ENCODE measurements around the gene OGFOD1.
A peak's percentile ranks its signal among the peaks of the same experiment; 100 is the strongest.

OGFOD1 gene
- long read RNA-seq, donor 1, full-length matches to known transcripts = 7 of 80 reads
- long read RNA-seq, donor 1, partial matches to known transcripts = 73 of 80 reads
- long read RNA-seq, donor 1, other reads (novel, unspliced or antisense) = 0 of 80 reads
- long read RNA-seq, donor 2, full-length matches to known transcripts = 2 of 17 reads
- long read RNA-seq, donor 2, partial matches to known transcripts = 15 of 17 reads
- long read RNA-seq, donor 2, other reads (novel, unspliced or antisense) = 0 of 17 reads
- long read RNA-seq, donor 3, full-length matches to known transcripts = 2 of 23 reads
- long read RNA-seq, donor 3, partial matches to known transcripts = 21 of 23 reads
- long read RNA-seq, donor 3, other reads (novel, unspliced or antisense) = 0 of 23 reads
- long read RNA-seq, donor 4, full-length matches to known transcripts = 3 of 89 reads
- long read RNA-seq, donor 4, partial matches to known transcripts = 80 of 89 reads
- long read RNA-seq, donor 4, other reads (novel, unspliced or antisense) = 6 of 89 reads
- long read RNA-seq, donor 5, full-length matches to known transcripts = 7 of 13 reads
- long read RNA-seq, donor 5, partial matches to known transcripts = 6 of 13 reads
- long read RNA-seq, donor 5, other reads (novel, unspliced or antisense) = 0 of 13 reads
- long read RNA-seq, donor 6, full-length matches to known transcripts = 5 of 28 reads
- long read RNA-seq, donor 6, partial matches to known transcripts = 23 of 28 reads
- long read RNA-seq, donor 6, other reads (novel, unspliced or antisense) = 0 of 28 reads
- long read RNA-seq, donor 7 = 0 reads
- long read RNA-seq, donor 8, full-length matches to known transcripts = 8 of 62 reads
- long read RNA-seq, donor 8, partial matches to known transcripts = 54 of 62 reads
- long read RNA-seq, donor 8, other reads (novel, unspliced or antisense) = 0 of 62 reads

GRCh38 chr16:56450986-56451752 lies at the start of gene OGFOD1, which contains the start of gene NUDT21:
Gene OGFOD1 (plus strand): TSS chr16:56451554. CDS start chr16:56451613, 59 bp downstream.
Gene NUDT21 (minus strand): TSS chr16:56451332. CDS start chr16:56451202, 130 bp downstream.
- peak; percentile 90 for DNase-seq

GRCh38 chr16:56405977-56406672 lies 45.2 kb upstream of the OGFOD1 start:
- DNase-seq = no peak

GRCh38 chr16:56408379-56409098 lies 42.8 kb upstream of the OGFOD1 start:
- no peak for DNase-seq

GRCh38 chr16:56409195-56409594 lies 42.2 kb upstream of the OGFOD1 start:
- no peak for DNase-seq

- DNase-seq = no peak
These were observed 40.2 kb upstream of the OGFOD1 start for GRCh38 chr16:56411123-56411522.

GRCh38 chr16:56411624-56412023 lies 39.7 kb upstream of the OGFOD1 start:
- DNase-seq = no peak

- no peak for DNase-seq
These were observed 38.0 kb upstream of the OGFOD1 start for GRCh38 chr16:56413381-56413780.

- no peak for DNase-seq
These were observed 37.0 kb upstream of the OGFOD1 start for GRCh38 chr16:56414366-56414765.

- no peak for DNase-seq
These were observed 35.5 kb upstream of the OGFOD1 start for GRCh38 chr16:56415875-56416274.

- DNase-seq = no peak
These were observed 34.2 kb upstream of the OGFOD1 start for GRCh38 chr16:56417138-56417537.

- no peak for DNase-seq
These were observed 31.4 kb upstream of the OGFOD1 start for GRCh38 chr16:56419740-56420548.

- no peak for DNase-seq
These were observed 30.7 kb upstream of the OGFOD1 start for GRCh38 chr16:56420613-56421012.

GRCh38 chr16:56421313-56421712 lies 30.0 kb upstream of the OGFOD1 start:
- DNase-seq = no peak

- no peak for DNase-seq
These were observed 29.2 kb upstream of the OGFOD1 start for GRCh38 chr16:56421976-56422669.

- no peak for DNase-seq
These were observed 28.4 kb upstream of the OGFOD1 start for GRCh38 chr16:56422896-56423441.

- DNase-seq = peak; percentile 28
These were observed 27.6 kb upstream of the OGFOD1 start for GRCh38 chr16:56423584-56424403.

GRCh38 chr16:56424404-56424764 lies 27.0 kb upstream of the OGFOD1 start:
- peak; percentile 47 for DNase-seq

GRCh38 chr16:56424791-56425438 lies 26.4 kb upstream of the OGFOD1 start:
- peak; percentile 79 for DNase-seq
